ENCODE results near the gene MBNL1.

MBNL1 gene

GRCh38 chr3:152461460-152461859 lies 192.7 kb downstream of the MBNL1 start:
- H3K27ac Mint-ChIP-seq = no peak overlapping the region
- H3K9me3 Mint-ChIP-seq = no peaks in the 10 kb centered on the region
- no peak for TF ChIP-seq CTCF (IDR thresholded peaks at IDR 0.05)
- no peak overlapping the region for H3K4me3 Mint-ChIP-seq
- H3K36me3 Mint-ChIP-seq (ENCODE audit: low read depth) = no peaks in the 10 kb centered on the region
- DNase-seq = no peak
- no peaks in the 10 kb centered on the region for H3K27me3 Mint-ChIP-seq (ENCODE audit: low read depth, poor library complexity)
- H3K4me1 Mint-ChIP-seq = no peaks in the 10 kb centered on the region

- Mint-ChIP-seq H3K27me3 (ENCODE audit: low read depth, poor library complexity) (no peaks in the 10 kb centered on the region), H3K9me3 (no peaks in the 10 kb centered on the region), H3K27ac (no peak overlapping the region), H3K4me3 (no peak overlapping the region), H3K4me1 (no peaks in the 10 kb centered on the region), H3K36me3 (ENCODE audit: low read depth) (no peaks in the 10 kb centered on the region)
- TF ChIP-seq CTCF (IDR thresholded peaks at IDR 0.05) = peak; percentile 41
- no peak for DNase-seq
Measured at GRCh38 chr3:152466784-152467183, 198.1 kb downstream of the MBNL1 start.

GRCh38 chr3:152469248-152470025 lies 200.7 kb downstream of the MBNL1 start:
- Mint-ChIP-seq H3K27me3 (ENCODE audit: low read depth, poor library complexity) (no peaks in the 10 kb centered on the region), H3K27ac (no peak overlapping the region), H3K9me3 (no peaks in the 10 kb centered on the region), H3K4me3 (no peak overlapping the region), H3K36me3 (ENCODE audit: low read depth) (no peaks in the 10 kb centered on the region), H3K4me1 (no peaks in the 10 kb centered on the region)
- DNase-seq = no peak
- no peak for TF ChIP-seq CTCF (IDR thresholded peaks at IDR 0.05)

- no peak for TF ChIP-seq CTCF (IDR thresholded peaks at IDR 0.05)
- no peak overlapping the region for H3K4me3 Mint-ChIP-seq
Measured at GRCh38 chr3:152470095-152470494, 201.4 kb downstream of the MBNL1 start.

GRCh38 chr3:152470893-152471292 lies 202.2 kb downstream of the MBNL1 start:
- Mint-ChIP-seq H3K36me3 (ENCODE audit: low read depth) (no peaks in the 10 kb centered on the region), H3K27ac (no peak overlapping the region), H3K9me3 (peaks cover 3% of the 10 kb centered on the region), H3K27me3 (ENCODE audit: low read depth, poor library complexity) (no peaks in the 10 kb centered on the region), H3K4me1 (no peaks in the 10 kb centered on the region), H3K4me3 (no peak overlapping the region)
- no peak for TF ChIP-seq CTCF (IDR thresholded peaks at IDR 0.05)
- DNase-seq = no peak

More at GRCh38 chr3:152470095-152470494, 201.4 kb downstream of the MBNL1 start:
- Mint-ChIP-seq H3K27me3 (ENCODE audit: low read depth, poor library complexity) (no peaks in the 10 kb centered on the region), H3K27ac (no peak overlapping the region), H3K4me1 (no peaks in the 10 kb centered on the region), H3K36me3 (ENCODE audit: low read depth) (no peaks in the 10 kb centered on the region), H3K9me3 (no peaks in the 10 kb centered on the region)
- no peak for DNase-seq

All from nephron progenitor cell (in vitro differentiated cells).